GM12878 (cell line): ENCODE data around the gene OR8D1.

Source experiments
- CTCF ChIP-seq, 3 experiments: IDR thresholded peaks in 2 of 3; conservative IDR thresholded peaks in 1 of 3; 2 replicates each; pipeline ENCODE4 v1.5.1; 2011; ENCODE audit warnings: low read depth in 3 of 3, low read length in 3 of 3, mild to moderate bottlenecking in 3 of 3, control low read depth in 2 of 3, moderate library complexity in 2 of 3, inconsistent platforms in 1 of 3, mixed read lengths in 1 of 3; ENCODE audit not compliant: control insufficient read depth in 2 of 3, insufficient read depth in 1 of 3; ENCODE audit errors: extremely low read depth in 1 of 3
- TCF3 ChIP-seq: IDR thresholded peaks from 2 replicates; pipeline ENCODE4 v1.6.1; 2012; ENCODE audit warnings: low read depth, mild to moderate bottlenecking, low read length, borderline replicate concordance; ENCODE audit not compliant: insufficient read depth
- TCF7 ChIP-seq: IDR thresholded peaks from 2 replicates; pipeline ENCODE4 v1.6.1; 2014; ENCODE audit warnings: antibody characterized with exemption, borderline replicate concordance
- ZBTB11 ChIP-seq: fragments of 450-650 bp; formaldehyde crosslinking; IDR thresholded peaks from 2 replicates; pipeline ENCODE4 v1.5.0; 2022; ENCODE audit warnings: mild to moderate bottlenecking, missing genetic modification characterization

- TF ChIP-seq ZBTB11, result no peak
- TF ChIP-seq TCF3, result no peak
- no peak for TF ChIP-seq CTCF (IDR thresholded peaks at IDR 0.05 in 2 of 3, conservative IDR thresholded peaks at IDR 0.05 in 1 of 3; ENCODE audit: control insufficient read depth in 2 of 3, extremely low read depth in 1 of 3, insufficient read depth in 1 of 3, low read depth in 3 of 3, low read length in 3 of 3)
- TF ChIP-seq TCF7, result no peak
Observed at GRCh38 chr11:124331873-124332272, 18.1 kb upstream of the OR8D1 start.
